ENCODE measurements around the gene OR10A6. TPM values are rescaled to one million over a fixed set of nuclear protein-coding genes. Genes with fewer than 3 reads are reported as not detected.

OR10A6 gene
- total RNA-seq: not detected

DNA sequence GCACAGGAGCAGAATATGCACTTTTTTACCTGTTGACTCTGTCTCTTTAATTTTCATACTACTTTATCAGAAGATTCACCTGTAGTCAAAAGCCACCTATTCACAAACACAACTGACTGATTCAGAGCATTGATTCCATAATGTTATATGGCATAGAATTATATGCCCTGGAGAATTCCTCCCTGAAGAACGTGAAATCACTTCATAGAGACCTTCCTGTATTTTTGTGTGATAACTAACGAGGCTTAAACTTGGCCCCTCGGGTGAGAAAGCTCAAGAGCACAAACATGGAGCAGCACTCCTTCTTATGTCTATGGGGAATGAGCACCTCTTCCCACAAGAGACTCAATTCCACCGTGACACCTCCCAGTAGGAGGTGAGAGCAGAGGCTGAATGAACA, at the start of gene OR10A6:
Gene OR10A6, minus strand, starts transcription at position 101 of the 400 bp plus-strand sequence. CDS start 2,606 bp downstream, outside the sequence.

GRCh38 chr11:7965386-7965785, 34.3 kb upstream of the OR10A6 start, which contains the start of gene NLRP10:
TSS of gene NLRP10 (minus strand) at chr11:7965447. CDS start at chr11:7963495, 1,952 bp downstream.

DNA sequence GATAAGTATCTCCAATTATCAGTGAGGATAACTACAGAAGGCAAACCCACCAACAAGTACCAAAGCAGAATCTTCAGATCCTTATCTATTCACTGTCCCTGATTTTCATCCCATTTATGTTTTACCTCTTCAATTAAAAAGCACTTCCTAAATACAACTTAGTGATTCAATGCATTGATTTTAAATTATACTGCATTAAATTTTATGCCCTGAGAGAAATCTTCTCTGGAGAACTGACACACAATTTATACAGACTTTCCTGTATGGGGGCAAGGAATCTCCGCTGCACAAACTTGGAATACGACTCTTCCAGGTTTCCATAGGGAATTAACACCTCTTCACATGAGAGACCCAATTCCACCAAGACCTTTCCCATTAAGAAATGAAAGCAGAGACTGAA, 10.5 kb upstream of the OR10A6 start, which contains the start of gene OR10A3:
Gene OR10A3, minus strand, starts transcription at position 101 of the 400 bp plus-strand sequence. CDS start 2,188 bp downstream, outside the sequence.

Other genes with a start within 250 kb of the OR10A6 start
- not detected for gene OVCH2, start 224.8 kb downstream of the OR10A6 start, total RNA-seq
- gene OR5P2, start 134.3 kb downstream of the OR10A6 start, total RNA-seq: not detected
- gene OR5P3, start 100.4 kb downstream of the OR10A6 start, total RNA-seq: not detected
- not detected for gene OR10A3, start 10.4 kb upstream of the OR10A6 start, total RNA-seq
- gene NLRP10, start 34.2 kb upstream of the OR10A6 start, total RNA-seq: not detected
- gene EIF3F, start 56.1 kb upstream of the OR10A6 start, total RNA-seq: 195 TPM
- 80.9 TPM for gene TUB, start 149.9 kb upstream of the OR10A6 start, total RNA-seq
- gene RIC3, start 237.8 kb upstream of the OR10A6 start, total RNA-seq: 45.7 TPM